GM21723 (cell line): ENCODE data around the gene CTCFL.

Source experiments
- ATAC-seq: cut with Tn5 transposase; IDR thresholded peaks from one replicate; pipeline ENCODE4 v1.9.1; 2021; ENCODE audit warnings: mild to moderate bottlenecking, moderate library complexity; ENCODE audit not compliant: unreplicated experiment

CTCFL gene

DNA sequence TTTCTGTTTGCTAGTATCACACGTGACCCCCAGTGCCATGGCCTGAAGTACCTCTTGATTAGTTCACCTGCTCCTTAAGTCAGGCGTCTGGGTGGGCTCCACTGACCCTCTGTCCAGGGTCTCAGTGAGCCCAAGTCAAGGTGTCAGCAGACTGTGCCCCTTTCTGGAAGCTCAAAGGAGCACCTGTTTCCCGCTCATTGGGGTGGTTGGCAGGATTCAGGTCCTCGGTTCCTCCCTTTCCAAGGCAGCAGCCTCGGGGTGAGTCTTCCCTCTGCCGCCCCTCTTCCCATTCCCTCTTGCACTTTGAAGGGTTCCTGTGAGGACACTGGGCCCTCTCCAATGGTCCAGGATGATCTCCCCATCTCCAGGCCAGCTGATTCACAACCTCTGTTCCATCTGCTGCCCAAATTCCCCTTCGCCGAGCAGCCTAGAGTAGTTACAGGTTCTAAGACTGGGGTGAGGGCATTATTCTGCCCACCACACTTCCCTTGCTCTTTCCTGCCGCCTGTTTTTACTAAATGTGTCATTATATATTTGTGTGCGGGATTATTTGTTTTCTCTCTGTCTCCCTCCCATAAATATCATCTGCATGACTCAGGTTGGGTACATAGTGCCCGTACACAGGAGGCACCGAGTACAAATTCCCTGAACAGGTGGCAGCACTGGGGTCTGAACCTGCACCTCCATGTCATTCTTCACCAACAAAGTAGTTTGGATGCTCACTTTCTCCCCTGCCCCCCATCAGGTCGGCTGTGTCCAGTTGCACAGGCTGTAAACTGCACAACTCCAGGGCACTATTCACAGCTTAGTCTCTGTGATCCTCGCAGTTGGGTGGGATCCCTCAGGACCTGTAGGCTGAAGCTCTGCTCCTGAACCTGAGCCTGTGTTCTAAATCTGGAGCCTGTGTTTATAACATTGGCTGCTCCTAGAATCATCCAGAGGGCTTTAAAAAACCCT, 75.3 kb downstream of the CTCFL start:
- peak; percentile 5 for ATAC-seq

DNA sequence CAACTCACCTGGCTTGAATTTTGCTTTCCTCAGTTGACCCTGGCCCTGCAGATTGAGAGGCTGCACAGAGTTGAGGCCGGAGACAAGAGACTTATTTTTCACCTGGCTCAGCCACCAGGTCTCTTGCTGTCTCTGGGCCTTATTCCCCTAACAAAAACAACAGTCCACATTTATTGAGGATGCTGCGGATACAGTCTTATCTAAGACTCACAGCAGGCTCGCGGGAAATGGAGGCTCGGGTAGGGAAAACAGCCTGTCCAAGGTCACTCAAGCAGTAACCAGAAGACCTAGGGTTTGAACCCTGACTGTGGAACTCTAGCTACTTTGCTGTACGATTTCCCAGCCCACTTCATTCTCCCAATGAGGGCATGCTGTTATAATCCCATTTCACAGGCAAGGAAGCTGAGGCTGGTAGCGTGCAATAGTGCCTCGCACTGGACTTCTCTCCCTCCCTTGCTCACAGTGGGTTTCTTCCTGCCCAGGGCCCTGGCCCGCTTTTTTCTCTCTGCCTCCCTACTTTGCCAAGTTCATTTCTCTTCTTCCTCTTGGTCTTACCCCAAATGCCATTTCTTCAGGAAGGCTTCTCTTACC, 76.1 kb downstream of the CTCFL start:
- no peak for ATAC-seq
